HCEC 1CT (cell line): ENCODE results near the gene SEMA4G.
"Not testable (repeated sequence)": the region's sequence is repeated elsewhere in the genome, so short reads cannot be mapped to it uniquely, and the experiment has no call there.

Experiments
- DNase-seq: peaks from one replicate; pipeline ENCODE4 v3.0.0-alpha.2; 2017

SEMA4G gene

DNA sequence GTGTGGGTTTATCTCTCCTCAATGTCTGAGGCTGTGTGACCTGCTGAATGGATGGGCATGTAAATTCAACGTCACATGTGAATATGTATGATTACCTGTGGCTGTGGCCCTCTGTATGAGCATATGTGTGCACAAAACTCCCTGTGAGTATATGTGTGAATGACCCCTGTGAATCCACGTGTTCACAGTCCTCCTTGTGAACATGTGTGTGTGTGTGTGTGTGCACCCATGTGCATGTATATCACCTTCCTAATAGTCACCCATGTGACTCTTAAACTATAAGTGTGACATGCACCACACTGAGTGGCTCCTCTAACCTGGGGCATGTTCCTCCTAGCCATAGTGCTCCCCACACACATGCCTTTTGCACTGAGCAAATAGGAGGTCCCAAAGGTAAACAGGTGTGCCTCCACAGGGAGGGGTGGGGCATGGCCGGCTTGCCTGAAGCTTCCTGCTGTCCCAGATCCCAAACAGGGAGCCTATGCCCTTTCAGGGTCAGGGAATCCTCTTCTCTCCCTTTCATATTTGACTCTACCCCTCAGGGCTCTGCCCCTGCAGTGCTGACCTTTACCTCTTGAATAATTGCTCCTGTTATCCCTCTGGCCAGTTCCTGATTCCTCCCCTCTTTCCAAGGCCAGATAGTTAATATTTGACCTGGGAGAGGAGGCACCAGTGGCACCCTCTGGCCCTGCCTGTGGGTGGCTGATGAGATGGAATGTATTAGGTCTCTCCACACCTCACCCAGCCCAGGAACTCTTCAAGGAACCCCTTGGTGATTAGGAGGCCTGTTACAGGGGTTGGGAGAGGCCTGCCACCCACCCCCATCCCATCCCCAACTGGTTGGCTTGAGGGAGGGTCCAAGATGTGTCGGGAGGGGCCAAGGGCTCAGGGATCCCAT, 1.9 kb downstream of the SEMA4G start:
- DNase-seq: no peak

GRCh38 chr10:100972115-100972903, 3.0 kb downstream of the SEMA4G start:
- no peak for DNase-seq

GRCh38 chr10:100972904-100973535, 3.7 kb downstream of the SEMA4G start:
- no peak for DNase-seq

- not testable (repeated sequence) for DNase-seq
These were observed 6.1 kb downstream of the SEMA4G start for GRCh38 chr10:100975397-100975796.

DNA sequence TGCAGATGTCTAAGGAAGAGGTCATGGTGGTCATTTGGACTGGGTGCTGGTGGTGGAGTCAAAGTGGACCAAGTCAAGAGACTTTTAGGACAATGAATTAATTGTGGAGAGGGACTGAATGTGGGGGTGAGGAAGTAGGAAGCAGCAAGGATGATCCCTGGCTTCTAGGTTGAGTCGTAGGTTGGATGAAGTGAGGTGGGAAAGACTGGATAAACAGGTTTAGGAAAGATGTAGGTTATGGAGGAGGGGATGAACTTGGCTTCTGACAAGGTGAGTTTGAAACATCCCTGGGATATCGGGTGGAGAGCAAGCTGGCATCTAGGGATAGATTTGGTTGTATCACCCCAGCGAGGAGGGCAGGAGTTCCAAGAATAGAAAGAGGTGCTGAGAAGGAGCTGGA, 7.6 kb downstream of the SEMA4G start:
- DNase-seq: no peak

DNA sequence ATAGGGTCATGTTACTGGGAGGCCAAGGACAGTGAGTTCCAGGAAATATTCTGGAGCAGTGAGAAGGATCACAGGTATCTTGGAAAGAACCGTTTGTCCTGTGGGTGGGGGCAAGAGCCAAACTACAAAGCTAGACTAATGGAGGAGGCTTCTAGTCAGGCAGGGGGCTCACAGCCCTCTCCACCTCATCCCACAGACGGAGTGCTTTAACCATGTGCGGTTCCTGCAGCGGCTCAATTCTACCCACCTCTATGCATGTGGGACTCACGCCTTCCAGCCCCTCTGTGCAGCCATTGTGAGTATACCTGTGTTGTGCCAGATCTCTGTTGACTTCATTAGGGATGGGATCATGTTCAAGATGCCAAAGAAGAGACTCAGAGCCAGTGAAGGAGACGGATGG, 8.1 kb downstream of the SEMA4G start:
- no peak for DNase-seq

DNA sequence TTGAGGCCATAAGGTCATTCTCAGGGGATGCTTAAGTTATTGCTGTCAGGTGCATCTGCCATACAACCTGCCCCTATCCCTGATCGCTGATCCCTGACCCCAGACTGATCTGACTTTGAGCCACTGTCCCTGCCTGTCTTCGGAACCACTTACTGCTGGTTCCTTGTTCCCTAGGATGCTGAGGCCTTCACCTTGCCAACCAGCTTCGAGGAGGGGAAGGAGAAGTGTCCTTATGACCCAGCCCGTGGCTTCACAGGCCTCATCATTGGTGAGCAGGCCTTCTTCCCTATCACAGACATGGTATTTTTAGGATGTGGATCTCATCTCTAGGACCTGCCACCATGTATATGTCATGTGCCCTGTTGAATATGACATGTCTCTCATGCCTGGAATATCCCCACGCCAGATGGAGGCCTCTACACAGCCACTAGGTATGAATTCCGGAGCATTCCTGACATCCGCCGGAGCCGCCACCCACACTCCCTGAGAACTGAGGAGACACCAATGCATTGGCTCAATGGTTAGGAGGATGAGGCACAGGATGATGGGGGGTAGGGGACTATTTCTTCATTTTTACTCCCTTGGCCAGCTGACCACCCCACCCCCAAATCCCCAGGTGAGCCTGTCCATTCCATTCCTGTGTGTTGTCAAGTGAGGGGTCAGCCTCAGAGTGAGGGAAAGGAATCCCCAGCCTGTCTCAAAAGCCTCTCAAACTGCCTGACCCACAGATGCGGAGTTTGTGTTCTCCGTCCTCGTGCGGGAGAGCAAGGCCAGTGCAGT, 9.0 kb downstream of the SEMA4G start:
- DNase-seq: no peak

DNA sequence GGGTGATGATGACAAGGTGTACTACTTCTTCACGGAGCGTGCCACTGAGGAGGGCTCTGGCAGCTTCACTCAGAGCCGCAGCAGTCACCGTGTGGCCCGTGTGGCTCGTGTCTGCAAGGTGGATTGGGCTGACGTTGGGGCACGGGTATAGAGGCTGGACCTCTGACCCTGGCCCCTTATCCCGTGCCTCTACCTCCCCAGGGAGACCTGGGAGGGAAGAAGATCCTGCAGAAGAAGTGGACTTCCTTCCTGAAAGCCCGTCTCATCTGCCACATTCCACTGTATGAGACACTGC, 9.5 kb downstream of the SEMA4G start:
- no peak for DNase-seq

DNA sequence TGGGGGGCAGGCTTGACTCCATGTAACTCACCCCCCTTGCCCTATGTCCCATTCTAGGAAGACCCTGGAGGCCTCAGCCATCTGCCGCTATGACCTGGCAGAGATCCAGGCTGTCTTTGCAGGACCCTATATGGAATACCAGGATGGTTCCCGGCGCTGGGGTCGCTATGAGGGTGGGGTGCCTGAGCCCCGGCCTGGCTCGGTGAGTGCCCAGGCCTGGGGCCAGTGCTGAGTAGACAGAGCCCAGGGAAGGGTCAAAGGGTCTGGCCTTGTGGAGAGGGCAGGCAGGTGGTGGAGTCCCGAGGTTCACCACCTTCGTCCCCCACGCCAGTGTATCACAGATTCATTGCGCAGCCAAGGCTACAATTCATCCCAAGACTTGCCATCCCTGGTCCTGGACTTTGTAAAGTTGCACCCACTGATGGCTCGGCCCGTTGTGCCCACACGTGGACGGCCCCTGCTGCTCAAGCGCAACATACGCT, 10.5 kb downstream of the SEMA4G start:
- DNase-seq: no peak

DNA sequence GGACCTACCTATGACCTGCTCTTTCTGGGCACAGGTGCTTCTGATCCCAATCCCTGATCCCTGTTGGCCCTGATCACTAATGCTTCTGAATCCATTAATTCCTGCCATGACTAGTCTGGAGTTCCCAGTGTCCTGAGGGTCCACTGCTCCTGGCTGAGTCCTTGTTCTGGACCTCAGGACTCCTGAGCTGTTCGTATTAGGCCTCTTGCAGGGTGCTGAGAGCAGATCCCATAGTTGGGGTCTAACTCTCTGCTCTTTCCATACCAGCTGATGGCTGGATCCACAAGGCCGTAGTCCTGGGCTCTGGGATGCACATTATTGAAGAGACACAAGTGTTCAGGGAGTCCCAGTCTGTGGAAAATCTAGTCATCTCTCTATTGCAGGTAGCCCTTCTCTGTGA, 11.0 kb downstream of the SEMA4G start:
- DNase-seq: no peak

- DNase-seq: no peak
These were observed 11.4 kb downstream of the SEMA4G start for GRCh38 chr10:100980711-100981110.

DNA sequence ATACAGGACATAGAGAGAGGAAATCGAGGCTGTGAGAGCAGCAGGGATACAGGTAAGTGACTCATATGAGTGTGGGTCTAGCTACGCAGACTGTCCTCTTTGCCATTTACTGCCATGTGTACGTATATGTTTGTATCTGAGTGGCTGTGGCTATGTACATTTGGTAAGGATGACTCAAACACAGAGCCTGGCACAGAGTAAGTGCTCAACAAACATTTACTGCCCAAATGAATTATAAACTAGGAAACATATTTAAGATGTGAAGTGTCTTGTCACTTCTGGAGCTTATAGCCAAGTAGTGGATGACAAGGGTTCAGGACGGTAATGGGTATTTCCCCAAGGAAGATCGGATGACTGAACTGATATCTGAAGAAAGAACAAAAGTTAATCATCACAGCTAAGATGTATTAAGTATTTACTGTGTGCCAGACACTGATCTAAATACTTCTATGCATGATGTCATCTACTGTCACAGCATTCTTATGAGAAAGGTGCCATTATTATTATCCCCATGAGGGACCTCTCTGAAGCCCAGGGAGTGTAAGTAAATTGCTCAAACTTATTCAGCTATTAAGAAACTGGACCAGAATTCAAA, 12.0 kb downstream of the SEMA4G start:
- DNase-seq: no peak

GRCh38 chr10:100982916-100983830, 13.9 kb downstream of the SEMA4G start:
- DNase-seq: no peak

GRCh38 chr10:100983868-100984671, 14.8 kb downstream of the SEMA4G start:
- no peak for DNase-seq

GRCh38 chr10:100984672-100985177, 15.4 kb downstream of the SEMA4G start:
- no peak for DNase-seq

DNA sequence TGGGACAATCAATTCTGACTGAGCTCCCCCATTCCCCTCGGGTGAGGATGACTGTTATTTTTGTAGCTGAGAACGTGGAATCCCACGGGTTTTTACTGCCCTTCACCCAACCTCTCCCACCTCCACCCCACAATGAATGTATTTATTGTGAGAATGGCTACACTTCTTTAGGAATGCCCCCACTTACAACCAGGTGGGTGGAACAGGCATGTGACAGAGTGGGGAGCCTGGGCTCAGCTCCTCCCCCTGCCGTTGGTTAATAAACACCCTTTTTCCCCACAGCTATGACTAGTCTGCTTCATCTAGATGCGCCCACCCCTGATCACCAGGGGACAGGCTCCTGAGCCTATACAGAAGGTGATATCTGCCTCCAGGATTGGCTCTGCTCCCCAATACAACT, 16.0 kb downstream of the SEMA4G start:
- no peak for DNase-seq

- DNase-seq: no peak
These were observed 17.3 kb downstream of the SEMA4G start for GRCh38 chr10:100986623-100986951.

GRCh38 chr10:100986952-100987684, 17.8 kb downstream of the SEMA4G start, which contains the start of the genes MRPL43 and TWNK:
Gene MRPL43, minus strand, starts transcription at chr10:100987497. Its CDS starts 54 bp downstream, at chr10:100987443.
Gene TWNK, plus strand, starts transcription at chr10:100987543. Its CDS starts 668 bp downstream, at chr10:100988211.
- peak; percentile 75 for DNase-seq

DNA sequence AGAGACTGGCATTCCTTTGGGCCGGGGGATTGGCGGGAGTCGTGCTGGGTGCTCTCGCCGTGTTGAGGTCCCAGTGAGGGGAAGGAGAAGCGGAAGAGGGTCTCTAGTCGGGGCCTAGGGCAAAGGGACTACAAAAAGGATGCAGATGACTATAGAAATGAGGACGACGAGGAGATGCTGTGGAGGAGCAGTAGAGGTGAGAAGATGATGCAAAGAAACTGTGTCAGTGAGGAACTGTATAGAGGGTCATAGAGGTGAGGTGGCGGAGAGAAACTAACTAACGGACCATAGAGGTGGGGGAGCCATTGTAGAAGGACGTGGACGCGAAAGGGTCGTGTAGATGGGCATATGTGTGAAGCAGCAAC, 18.4 kb downstream of the SEMA4G start:
- DNase-seq: no peak
